ENCODE data around the gene LBR.

DNA sequence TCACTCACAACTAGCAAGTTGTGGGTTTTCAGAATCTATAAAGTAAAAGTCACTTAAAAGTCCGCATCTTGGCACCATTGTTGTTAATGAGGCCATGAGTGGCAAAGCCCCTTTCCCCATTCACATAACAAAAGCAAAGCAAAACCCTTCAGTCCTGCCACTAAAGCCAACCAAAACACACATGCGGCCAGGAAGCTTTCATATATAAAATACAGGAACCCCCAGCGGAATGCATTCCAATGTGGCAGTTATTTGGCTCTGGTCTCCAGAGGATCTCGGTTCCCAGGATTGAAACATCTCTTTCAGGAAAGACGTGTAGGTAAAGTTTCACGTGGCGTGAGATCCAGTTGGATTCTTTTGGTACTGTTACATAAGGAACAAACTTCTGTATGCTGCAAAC, 2.5 kb upstream of the LBR start:
- no peak for TF ChIP-seq FOXK2 (IDR thresholded peaks at IDR 0.05)
- no peak for TF ChIP-seq ZNF384 (IDR thresholded peaks at IDR 0.05)

Measured in HEK293T (cell line).